Loucy (cell line): ENCODE measurements around the gene CTTNBP2.

Source experiments
- CTCF ChIP-seq: fragments of 200-600 bp; sonication (generic); conservative IDR thresholded peaks from 2 replicates; pipeline ENCODE4 v1.5.1; 2014; ENCODE audit warnings: mild to moderate bottlenecking, antibody characterized with exemption, low read length
- EZH2phosphoT487 ChIP-seq: fragments of 200-600 bp; IDR thresholded peaks from 2 replicates; pipeline ENCODE4 v1.6.1; 2018; ENCODE audit warnings: antibody characterized with exemption, mild to moderate bottlenecking, moderate library complexity, borderline replicate concordance

GRCh38 chr7:117683430-117684175 lies 189.6 kb downstream of the CTTNBP2 start:
- TF ChIP-seq CTCF (no peak), EZH2phosphoT487 (no peak)
